Activated B cell treated with CpG ODN at 0.5 μM for 24 hours (primary cell): Measurements from ENCODE around the gene SNX9. TPM values are rescaled to one million over a fixed set of nuclear protein-coding genes. Genes with fewer than 3 reads are reported as not detected.

Experiments used
- ATAC-seq: fragments of 200-7000 bp; cut with Tn5 transposase; one replicate; pipeline ENCODE4 v1.10.0; 2021; ENCODE audit warnings: low read depth, mild to moderate bottlenecking, moderate library complexity
- CTCF ChIA-PET: fragments of 350-600 bp; sonication (Branson Sonifier 250); formaldehyde crosslinking; loops from one replicate; lab custom pipeline; 2021; ENCODE audit warnings: antibody characterized with exemption; lab: Charles Lee
- POLR2A ChIA-PET: fragments of 350-600 bp; sonication (Branson Sonifier 250); formaldehyde crosslinking; loops from one replicate; lab custom pipeline; 2021; ENCODE audit warnings: antibody characterized with exemption; lab: Charles Lee
- DNase-seq: peaks from one replicate; pipeline ENCODE4 v3.0.0; 2022
- H3K27ac Mint-ChIP-seq: one replicate; pipeline ENCODE4 v1.8.0; 2020; ENCODE audit warnings: mixed read lengths
- H3K27me3 Mint-ChIP-seq: one replicate; pipeline ENCODE4 v1.8.0; 2021; ENCODE audit warnings: mixed read lengths
- H3K36me3 Mint-ChIP-seq: one replicate; pipeline ENCODE4 v1.8.0; 2021; ENCODE audit warnings: low read depth, mixed read lengths
- H3K4me1 Mint-ChIP-seq: one replicate; pipeline ENCODE4 v1.8.0; 2021; ENCODE audit warnings: mixed read lengths
- H3K4me3 Mint-ChIP-seq: one replicate; pipeline ENCODE4 v1.8.0; 2020; ENCODE audit warnings: mild to moderate bottlenecking, mixed read lengths
- H3K9me3 Mint-ChIP-seq: one replicate; pipeline ENCODE4 v1.8.0; 2020; ENCODE audit warnings: mixed read lengths
- CTCF ChIP-seq: fragments of 200-600 bp; IDR thresholded peaks from one replicate; pipeline ENCODE4 v1.8.0; 2022; ENCODE audit warnings: antibody characterized with exemption, mild to moderate bottlenecking
- intact Hi-C: fragments of 100-400 bp; cut with micrococcal nuclease; formaldehyde crosslinking; loops from one replicate; pipeline ENCODE4 v1.15.1; 2024
- total RNA-seq: library from RNA; stranded (reverse); gene quantifications from 2 replicates; pipeline ENCODE4 v1.2.3, GENCODE V29; 2022

Gene SNX9
- total RNA-seq, 1 donor from 2014 or later, result 40.0 TPM

- ChIA-PET CTCF (interaction anchor here (1.1 to 3.9 kb wide), 5 partner anchors 26 to 136 kb away, joined by 4 to 22 read pairs (median 5); partner anchors contain the start of gene SYNJ2), POLR2A (interaction anchor here (0.5 to 2.7 kb wide), 7 partner anchors 10 to 522 kb away, joined by 3 to 15 read pairs (median 5); partner anchors contain the start of gene TMEM242)
- no peaks in the 10 kb centered on the region for H3K27me3 Mint-ChIP-seq
- ATAC-seq, result no peak
- no peak for DNase-seq
- peak overlapping the region; percentile 65 for H3K27ac Mint-ChIP-seq
- TF ChIP-seq CTCF, result no peak
- peak overlapping the region; percentile 62 for H3K4me3 Mint-ChIP-seq
- intact Hi-C loops, result loop anchor here (1.0 to 2.0 kb wide), 2 partner anchors 15 to 28 kb away; no protein-coding TSS in a partner anchor
- H3K4me1 Mint-ChIP-seq, result peaks cover 92% of the 10 kb centered on the region
- no peaks in the 10 kb centered on the region for H3K9me3 Mint-ChIP-seq
- peaks cover 20% of the 10 kb centered on the region for H3K36me3 Mint-ChIP-seq
Measured at GRCh38 chr6:157845493-157846259, 22.6 kb downstream of the SNX9 start.

GRCh38 chr6:157847846-157848245 is 24.8 kb downstream of the SNX9 start:
- Mint-ChIP-seq H3K4me3 (no peak overlapping the region), H3K36me3 (peaks cover 21% of the 10 kb centered on the region), H3K4me1 (peaks cover 74% of the 10 kb centered on the region), H3K9me3 (peaks cover 2% of the 10 kb centered on the region), H3K27me3 (no peaks in the 10 kb centered on the region), H3K27ac (no peak overlapping the region)
- DNase-seq, result no peak
- intact Hi-C loops, result loop anchor here (2.0 kb wide), 1 partner anchor 17 kb away; no protein-coding TSS in a partner anchor
- TF ChIP-seq CTCF, result no peak
- no peak for ATAC-seq
- ChIA-PET CTCF (interaction anchor here (2.2 to 3.9 kb wide), 2 partner anchors 25 to 91 kb away, joined by 6 to 22 read pairs; no protein-coding TSS in a partner anchor), POLR2A (interaction anchor here (1.0 kb wide), 1 partner anchor 9 kb away, joined by 3 read pairs; no protein-coding TSS in a partner anchor)

GRCh38 chr6:157848693-157849092 is 25.6 kb downstream of the SNX9 start:
- H3K4me1 Mint-ChIP-seq, result peaks cover 72% of the 10 kb centered on the region
- ChIA-PET POLR2A (interaction anchor here (1.0 kb wide), 1 partner anchor 10 kb away, joined by 3 read pairs; no protein-coding TSS in a partner anchor), CTCF (interaction anchor here (2.2 to 3.9 kb wide), 2 partner anchors 24 to 92 kb away, joined by 6 to 22 read pairs; no protein-coding TSS in a partner anchor)

GRCh38 chr6:157849288-157850017 is 26.4 kb downstream of the SNX9 start:
- no peak for ATAC-seq
- intact Hi-C loops, result no loop called here
- ChIA-PET CTCF (interaction anchor here (2.2 kb wide), 1 partner anchor 93 kb away, joined by 6 read pairs; no protein-coding TSS in a partner anchor), POLR2A (no interaction called here)
- no peak for TF ChIP-seq CTCF
- Mint-ChIP-seq H3K27me3 (no peaks in the 10 kb centered on the region), H3K4me3 (no peak overlapping the region), H3K9me3 (peaks cover 9% of the 10 kb centered on the region), H3K4me1 (peaks cover 68% of the 10 kb centered on the region), H3K27ac (peak overlapping the region; percentile 33), H3K36me3 (peaks cover 34% of the 10 kb centered on the region)
- no peak for DNase-seq

More at GRCh38 chr6:157848693-157849092, 25.6 kb downstream of the SNX9 start:
- Mint-ChIP-seq H3K27me3 (no peaks in the 10 kb centered on the region), H3K36me3 (peaks cover 28% of the 10 kb centered on the region), H3K9me3 (peaks cover 9% of the 10 kb centered on the region), H3K4me3 (no peak overlapping the region), H3K27ac (no peak overlapping the region)
- TF ChIP-seq CTCF, result no peak
- no peak for ATAC-seq
- intact Hi-C loops, result no loop called here
- DNase-seq, result no peak
